H9 (cell line): Measurements from ENCODE around the gene PAMR1. TPM values are rescaled to one million over a fixed set of nuclear protein-coding genes. Genes with fewer than 3 reads are reported as not detected.

Experiments used
- DNase-seq: peaks from one replicate; pipeline ENCODE4 v3.0.0-alpha.2; 2017
- H2AFZ ChIP-seq: one replicate; pipeline ENCODE4 v1.6.1; 2013; ENCODE audit warnings: mild to moderate bottlenecking, low read length, control low read depth, moderate library complexity
- H2AK5ac ChIP-seq: 2 replicates; pipeline ENCODE4 v1.6.1; 2013; ENCODE audit warnings: low read length, control low read depth, mixed read lengths; ENCODE audit not compliant: insufficient read length
- H2BK120ac ChIP-seq: one replicate; pipeline ENCODE4 v1.6.1; 2013; ENCODE audit warnings: low read depth, mild to moderate bottlenecking, low read length, control low read depth, inconsistent platforms; ENCODE audit not compliant: poor library complexity, severe bottlenecking
- H2BK12ac ChIP-seq: 2 replicates; pipeline ENCODE4 v1.6.1; 2013; ENCODE audit warnings: low read length, control low read depth, mixed read lengths, low read depth; ENCODE audit not compliant: insufficient read length
- H2BK15ac ChIP-seq: 2 replicates; pipeline ENCODE4 v1.6.1; 2013; ENCODE audit warnings: low read depth, low read length, control low read depth
- H2BK20ac ChIP-seq: one replicate; pipeline ENCODE4 v1.6.1; 2013; ENCODE audit warnings: low read depth, mild to moderate bottlenecking, low read length, control low read depth, inconsistent platforms; ENCODE audit not compliant: poor library complexity, severe bottlenecking
- H2BK5ac ChIP-seq: 2 replicates; pipeline ENCODE4 v1.6.1; 2013; ENCODE audit warnings: low read length, control low read depth, mixed read lengths; ENCODE audit not compliant: insufficient read length
- H3K14ac ChIP-seq: 2 replicates; pipeline ENCODE4 v1.6.1; 2013; ENCODE audit warnings: low read length, control low read depth; ENCODE audit not compliant: insufficient read depth
- H3K18ac ChIP-seq: 2 replicates; pipeline ENCODE4 v1.6.1; 2013; ENCODE audit warnings: low read depth, mild to moderate bottlenecking, mixed read lengths, low read length, control low read depth; ENCODE audit not compliant: insufficient read length
- H3K23ac ChIP-seq: 2 replicates; pipeline ENCODE4 v1.6.1; 2013; ENCODE audit warnings: low read length, control low read depth, mixed read lengths, low read depth; ENCODE audit not compliant: insufficient read length
- H3K23me2 ChIP-seq: 2 replicates; pipeline ENCODE4 v1.6.1; 2013; ENCODE audit warnings: low read depth, mild to moderate bottlenecking, mixed read lengths, low read length, control low read depth; ENCODE audit not compliant: insufficient read length, poor library complexity, severe bottlenecking
- H3K27ac ChIP-seq: 2 replicates; pipeline ENCODE4 v1.5.1; 2013; ENCODE audit warnings: low read length, control low read depth, mixed read lengths, low read depth; ENCODE audit not compliant: insufficient read length
- H3K27me3 ChIP-seq: 2 replicates; pipeline ENCODE4 v1.6.1; 2013; ENCODE audit warnings: low read length, control low read depth, inconsistent platforms; ENCODE audit not compliant: insufficient read depth
- H3K4ac ChIP-seq: 2 replicates; pipeline ENCODE4 v1.6.1; 2013; ENCODE audit warnings: low read depth, mild to moderate bottlenecking, control low read depth, inconsistent platforms, low read length, moderate library complexity
- H3K4me1 ChIP-seq: 2 replicates; pipeline ENCODE4 v1.6.1; 2013; ENCODE audit warnings: low read length, control low read depth, inconsistent platforms; ENCODE audit not compliant: insufficient read depth
- H3K4me2 ChIP-seq: 2 replicates; pipeline ENCODE4 v1.6.1; 2013; ENCODE audit warnings: low read length, control low read depth, mixed read lengths; ENCODE audit not compliant: insufficient read length, insufficient read depth
- H3K56ac ChIP-seq: 2 replicates; pipeline ENCODE4 v1.6.1; 2013; ENCODE audit warnings: low read depth, mild to moderate bottlenecking, mixed read lengths, low read length, control low read depth; ENCODE audit not compliant: insufficient read length
- H3K79me1 ChIP-seq: 2 replicates; pipeline ENCODE4 v1.6.1; 2013; ENCODE audit warnings: low read depth, mild to moderate bottlenecking, moderate library complexity, low read length, control low read depth, inconsistent platforms; ENCODE audit not compliant: insufficient read depth, poor library complexity, severe bottlenecking
- H3K79me2 ChIP-seq: 2 replicates; pipeline ENCODE4 v1.6.1; 2013; ENCODE audit warnings: low read length, control low read depth, inconsistent platforms; ENCODE audit not compliant: insufficient read depth
- H3K9ac ChIP-seq: 2 replicates; pipeline ENCODE4 v1.6.1; 2013; ENCODE audit warnings: low read length, control low read depth, mixed read lengths; ENCODE audit not compliant: insufficient read length; ENCODE audit errors: extremely low read depth
- H3K9me3 ChIP-seq: one replicate; pipeline ENCODE4 v1.6.1; 2013; ENCODE audit warnings: low read depth, low read length, inconsistent platforms; ENCODE audit not compliant: control insufficient read depth
- H3T11ph ChIP-seq: one replicate; pipeline ENCODE4 v1.6.1; 2013; ENCODE audit warnings: mild to moderate bottlenecking, low read length, control low read depth, inconsistent platforms
- H4K20me1 ChIP-seq: one replicate; pipeline ENCODE4 v1.6.1; 2013; ENCODE audit not compliant: control insufficient read depth, insufficient read length, insufficient read depth
- H4K5ac ChIP-seq: 2 replicates; pipeline ENCODE4 v1.6.1; 2013; ENCODE audit warnings: low read depth, mild to moderate bottlenecking, mixed read lengths, low read length, control low read depth; ENCODE audit not compliant: insufficient read length
- H4K8ac ChIP-seq: replicated peaks from 2 replicates; pipeline ENCODE4 v1.6.1; 2013; ENCODE audit warnings: low read length, control low read depth, mixed read lengths, low read depth; ENCODE audit not compliant: insufficient read length
- H4K91ac ChIP-seq: 2 replicates; pipeline ENCODE4 v1.6.1; 2013; ENCODE audit warnings: low read depth, mild to moderate bottlenecking, moderate library complexity, mixed read lengths, low read length, control low read depth; ENCODE audit not compliant: insufficient read length
- H3K27ac Mint-ChIP-seq, 3 experiments: 2 replicates in 2 of 3; 3 replicates in 1 of 3; pipeline ENCODE4 v1.8.0; 2020 to 2021; ENCODE audit warnings: mixed read lengths in 3 of 3, mild to moderate bottlenecking in 1 of 3, moderate library complexity in 1 of 3
- H3K27me3 Mint-ChIP-seq: 2 replicates; pipeline ENCODE4 v1.8.0; 2021; ENCODE audit warnings: low read depth, mild to moderate bottlenecking, moderate library complexity, mixed read lengths
- H3K36me3 Mint-ChIP-seq, 3 experiments: 2 replicates in 2 of 3; 3 replicates in 1 of 3; pipeline ENCODE4 v1.8.0; 2020 to 2021; ENCODE audit warnings: low read depth in 3 of 3, mixed read lengths in 3 of 3; ENCODE audit not compliant: insufficient read depth in 1 of 3
- H3K4me1 Mint-ChIP-seq, 2 experiments: 2 replicates each; pipeline ENCODE4 v1.8.0; 2020; ENCODE audit warnings: mixed read lengths in 2 of 2
- H3K4me3 Mint-ChIP-seq, 2 experiments: 2 replicates in 1 of 2; 3 replicates in 1 of 2; pipeline ENCODE4 v1.8.0; 2020 to 2021; ENCODE audit warnings: mild to moderate bottlenecking in 2 of 2, mixed read lengths in 2 of 2, moderate library complexity in 1 of 2
- H3K9me3 Mint-ChIP-seq, 2 experiments: 2 replicates in 1 of 2; 3 replicates in 1 of 2; pipeline ENCODE4 v1.8.0; 2020; ENCODE audit warnings: mild to moderate bottlenecking in 2 of 2, mixed read lengths in 2 of 2, moderate library complexity in 1 of 2
- WGBS: extraction: QIAGEN DNeasy Blood & Tissue Kit; methylation state at CpG from one replicate; pipeline ENCODE4 v1.1.7; 2013; ENCODE audit warnings: missing lambda C conversion rate, low lambda C conversion rate, mixed read lengths; ENCODE audit not compliant: insufficient read length; ENCODE audit errors: extremely low coverage; 5-methylcytosine and 5-hydroxymethylcytosine counted together
- total RNA-seq: library from RNA; stranded (reverse); gene quantifications from 2 replicates; pipeline ENCODE4 v1.2.1, GENCODE V29; 2021
- TF ChIP-seq, protein P1 (sequence below): fragments of 200-600 bp; sonication (generic); conservative IDR thresholded peaks from 3 replicates; pipeline ENCODE4 v1.8.0; 2021; ENCODE audit warnings: antibody characterized with exemption, mild to moderate bottlenecking

Gene PAMR1
- total RNA-seq, 1 experiment from 2014 or later, result 2.4 TPM

DNA sequence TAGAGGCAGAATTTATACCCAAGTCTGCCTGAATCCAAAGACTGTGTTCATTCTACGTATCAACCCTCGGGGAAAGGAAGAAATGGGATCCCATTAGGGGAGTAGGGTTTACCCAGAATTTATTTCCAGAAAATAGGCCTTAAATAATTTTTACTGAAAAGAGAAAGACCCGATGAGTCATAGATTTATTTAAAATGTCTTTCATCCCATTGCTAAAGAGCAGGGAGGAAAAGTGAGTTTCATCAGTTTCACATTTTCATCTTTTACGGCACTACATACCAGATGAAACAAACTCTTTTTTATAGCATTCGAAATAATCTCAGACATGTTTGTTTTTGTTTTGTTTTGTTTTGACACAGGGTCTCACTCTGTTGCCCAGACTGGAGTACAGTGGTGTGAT lies 137.4 kb downstream of the PAMR1 start:
- H3K4me3 Mint-ChIP-seq, result no peak overlapping the region
- H2BK120ac ChIP-seq, result no peak overlapping the region
- TF ChIP-seq, protein P1, sequence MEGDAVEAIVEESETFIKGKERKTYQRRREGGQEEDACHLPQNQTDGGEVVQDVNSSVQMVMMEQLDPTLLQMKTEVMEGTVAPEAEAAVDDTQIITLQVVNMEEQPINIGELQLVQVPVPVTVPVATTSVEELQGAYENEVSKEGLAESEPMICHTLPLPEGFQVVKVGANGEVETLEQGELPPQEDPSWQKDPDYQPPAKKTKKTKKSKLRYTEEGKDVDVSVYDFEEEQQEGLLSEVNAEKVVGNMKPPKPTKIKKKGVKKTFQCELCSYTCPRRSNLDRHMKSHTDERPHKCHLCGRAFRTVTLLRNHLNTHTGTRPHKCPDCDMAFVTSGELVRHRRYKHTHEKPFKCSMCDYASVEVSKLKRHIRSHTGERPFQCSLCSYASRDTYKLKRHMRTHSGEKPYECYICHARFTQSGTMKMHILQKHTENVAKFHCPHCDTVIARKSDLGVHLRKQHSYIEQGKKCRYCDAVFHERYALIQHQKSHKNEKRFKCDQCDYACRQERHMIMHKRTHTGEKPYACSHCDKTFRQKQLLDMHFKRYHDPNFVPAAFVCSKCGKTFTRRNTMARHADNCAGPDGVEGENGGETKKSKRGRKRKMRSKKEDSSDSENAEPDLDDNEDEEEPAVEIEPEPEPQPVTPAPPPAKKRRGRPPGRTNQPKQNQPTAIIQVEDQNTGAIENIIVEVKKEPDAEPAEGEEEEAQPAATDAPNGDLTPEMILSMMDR, result no peak

More for the DNA sequence above, 137.4 kb downstream of the PAMR1 start:
- Histone ChIP-seq H3K27me3 (no peaks in the 10 kb centered on the region), H3K79me1 (no peaks in the 10 kb centered on the region), H3K4me2 (no peak overlapping the region), H3K23ac (no peak overlapping the region), H2BK20ac (no peak overlapping the region), H2AK5ac (no peak overlapping the region), H4K91ac (no peak overlapping the region), H2AFZ (no peak overlapping the region), H3K56ac (no peak overlapping the region), H3K4ac (no peak overlapping the region), H3T11ph (no peak overlapping the region), H4K8ac (no peak overlapping the region), H3K23me2 (no peaks in the 10 kb centered on the region), H3K27ac (no peak overlapping the region), H2BK5ac (no peak overlapping the region), H4K20me1 (no peaks in the 10 kb centered on the region), H3K14ac (no peak overlapping the region), H3K79me2 (no peaks in the 10 kb centered on the region), H2BK12ac (no peak overlapping the region), H2BK15ac (no peak overlapping the region), H3K9ac (no peak overlapping the region), H3K4me1 (no peaks in the 10 kb centered on the region), H4K5ac (no peak overlapping the region), H3K9me3 (no peaks in the 10 kb centered on the region), H3K18ac (no peak overlapping the region)
- no peak for DNase-seq
- Mint-ChIP-seq H3K9me3 (no peaks in the 10 kb centered on the region), H3K27me3 (peaks cover 11% of the 10 kb centered on the region), H3K27ac (no peak overlapping the region), H3K4me1 (peaks cover 0 to 5% of the 10 kb centered on the region in 2 experiments; a peak in 2 of 4 replicates), H3K36me3 (no peaks in the 10 kb centered on the region)
- whole genome bisulfite sequencing, result no CpG with 5 or more reads among the region's 5 CpGs
